Thymus (tissue), 11 donors: ENCODE data around the gene KDM4B. TPM values are rescaled to one million over a fixed set of nuclear protein-coding genes. Genes with fewer than 3 reads are reported as not detected.

Experiments
- DNase-seq, 9 donors: peaks; one replicate each; pipeline ENCODE4 v3.0.0-alpha.2; 2013; ENCODE audit warnings: low spot score in 9 of 9, low read depth in 6 of 9, missing footprints in 1 of 9
- H3K27ac ChIP-seq, 2 donors: one replicate each; pipeline ENCODE4 v1.5.1; 2013; ENCODE audit warnings: control low read depth in 1 of 2, low read depth in 1 of 2, low read length in 1 of 2, mild to moderate bottlenecking in 1 of 2, moderate library complexity in 1 of 2
- H3K27me3 ChIP-seq, 2 donors: one replicate each; pipeline ENCODE4 v1.5.1; 2013; ENCODE audit warnings: low read length in 1 of 2; ENCODE audit not compliant: control insufficient read depth in 2 of 2, insufficient read depth in 1 of 2
- H3K36me3 ChIP-seq, 2 donors: one replicate each; pipeline ENCODE4 v1.5.1; 2013; ENCODE audit warnings: low read length in 1 of 2, mild to moderate bottlenecking in 1 of 2, moderate library complexity in 1 of 2; ENCODE audit not compliant: control insufficient read depth in 2 of 2, insufficient read depth in 2 of 2
- H3K4me1 ChIP-seq, 2 donors: one replicate each; pipeline ENCODE4 v1.5.1; 2013; ENCODE audit warnings: low read length in 2 of 2; ENCODE audit not compliant: control insufficient read depth in 2 of 2, insufficient read depth in 2 of 2
- H3K4me3 ChIP-seq, 2 donors: one replicate each; pipeline ENCODE4 v1.5.1; 2013; ENCODE audit warnings: low read length in 2 of 2, control low read depth in 1 of 2, mild to moderate bottlenecking in 1 of 2
- H3K9me3 ChIP-seq, 2 donors: one replicate each; pipeline ENCODE4 v1.5.1; 2013; ENCODE audit warnings: low read length in 1 of 2, mild to moderate bottlenecking in 1 of 2; ENCODE audit not compliant: control insufficient read depth in 2 of 2, insufficient read depth in 1 of 2
- WGBS: extraction: QIAGEN DNeasy Blood & Tissue Kit; methylation state at CpG from one replicate; pipeline ENCODE4 v1.1.7; 2013; 5-methylcytosine and 5-hydroxymethylcytosine counted together
- polyA plus RNA-seq: library from polyadenylated mRNA; stranded (reverse); fragments of 200-250 nt; gene quantifications from one replicate; pipeline ENCODE4 v1.2.3, GENCODE V29; 2013
- total RNA-seq: library from RNA; stranded (reverse); fragments of 120-200 nt; gene quantifications from one replicate; pipeline ENCODE4 v1.2.4, GENCODE V29; 2013
- donor health status: healthy.

Gene KDM4B
- total and polyA plus RNA-seq, 2 donors = 8.6 to 24.6 TPM

DNA sequence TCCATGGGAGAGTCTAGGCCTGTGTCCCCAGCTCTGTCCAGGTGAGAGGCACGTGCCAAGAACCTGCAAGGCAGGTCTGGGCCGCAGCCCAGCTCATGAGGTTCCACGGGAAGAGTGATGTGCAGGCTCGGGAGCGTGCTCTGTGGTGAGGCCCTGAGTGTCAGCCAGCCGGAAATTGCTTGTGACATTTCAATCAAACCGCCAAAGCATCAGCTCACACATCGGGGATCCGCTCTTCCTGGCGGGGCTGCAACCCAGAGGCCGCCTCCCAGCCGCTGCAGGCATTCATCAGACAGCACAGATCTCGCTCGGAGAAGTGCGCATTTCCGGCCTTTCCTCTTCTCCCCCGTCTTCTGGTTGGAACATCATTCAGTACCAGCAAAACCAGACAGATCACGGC lies 109.3 kb downstream of the KDM4B start:
- Histone ChIP-seq H3K27me3 (no peaks in the 10 kb centered on the region), H3K9me3 (no peaks in the 10 kb centered on the region), H3K4me1 (peaks cover 4 to 36% of the 10 kb centered on the region in 2 donors), H3K4me3 (no peak overlapping the region), H3K36me3 (peaks cover 52 to 58% of the 10 kb centered on the region in 2 donors), H3K27ac (no peak overlapping the region)
- WGBS = 93% methylated on average over 18 of the region's 18 CpGs
- peak in 2 of 9 donors; percentile 8 to 36 for DNase-seq

GRCh38 chr19:5078666-5079065 lies 109.8 kb downstream of the KDM4B start:
- Histone ChIP-seq H3K4me1 (peaks cover 4 to 34% of the 10 kb centered on the region in 2 donors), H3K9me3 (no peaks in the 10 kb centered on the region), H3K27me3 (no peaks in the 10 kb centered on the region), H3K36me3 (peaks cover 54 to 63% of the 10 kb centered on the region in 2 donors), H3K27ac (no peak overlapping the region), H3K4me3 (no peak overlapping the region)
- no peak for DNase-seq
- 97% methylated on average over 16 of the region's 16 CpGs for WGBS

DNA sequence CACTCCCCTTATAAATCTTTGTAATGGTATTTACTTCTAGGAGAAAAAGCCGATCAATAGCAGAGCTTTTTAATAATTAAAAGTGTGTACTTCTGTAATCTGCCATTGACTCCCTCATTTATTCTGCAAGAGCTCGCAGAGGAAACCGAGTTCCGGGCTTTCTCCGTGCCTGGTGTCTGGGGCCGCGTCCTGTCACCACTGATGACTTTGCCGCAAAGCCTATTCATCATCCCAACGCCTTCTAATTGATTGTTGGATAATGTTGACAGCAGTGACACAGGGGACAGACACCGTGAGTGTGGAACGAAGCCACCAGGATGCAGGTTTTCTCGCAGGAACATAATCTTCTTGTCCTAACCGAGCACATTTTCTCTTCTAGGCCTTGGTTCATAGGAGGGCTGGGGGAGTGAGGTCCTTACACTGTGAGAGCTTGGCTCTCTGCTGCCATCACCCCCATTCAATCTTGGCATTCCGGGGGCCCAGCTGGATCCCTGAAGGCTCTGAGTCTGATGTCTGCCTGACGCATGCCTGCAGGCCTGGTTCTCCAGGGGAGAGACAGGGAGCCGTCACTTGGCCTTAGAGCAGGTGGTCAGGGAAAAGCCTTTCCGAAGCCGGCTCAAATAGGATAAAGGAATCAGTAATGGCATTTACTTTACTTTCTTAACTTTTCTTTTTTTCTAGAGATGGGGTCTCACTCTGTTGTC lies 110.3 kb downstream of the KDM4B start:
- Histone ChIP-seq H3K27ac (no peak overlapping the region), H3K4me1 (peaks cover 1 to 28% of the 10 kb centered on the region in 2 donors), H3K27me3 (no peaks in the 10 kb centered on the region), H3K36me3 (peaks cover 54 to 66% of the 10 kb centered on the region in 2 donors), H3K9me3 (no peaks in the 10 kb centered on the region), H3K4me3 (no peak overlapping the region)
- no peak for DNase-seq
- WGBS = 95% methylated on average over 18 of the region's 18 CpGs

GRCh38 chr19:5080030-5080654 lies 111.2 kb downstream of the KDM4B start:
- H3K27ac ChIP-seq = no peak overlapping the region
- no peaks in the 10 kb centered on the region for H3K9me3 ChIP-seq
- no peak for DNase-seq
- H3K4me1 ChIP-seq = peaks cover 0 to 19% of the 10 kb centered on the region in 2 donors
- peaks cover 54 to 67% of the 10 kb centered on the region in 2 donors for H3K36me3 ChIP-seq
- H3K27me3 ChIP-seq = no peaks in the 10 kb centered on the region
- 95% methylated on average over 27 of the region's 27 CpGs for WGBS
- H3K4me3 ChIP-seq = no peak overlapping the region

- Histone ChIP-seq H3K36me3 (peaks cover 54 to 74% of the 10 kb centered on the region in 2 donors), H3K27me3 (no peaks in the 10 kb centered on the region), H3K4me3 (no peak overlapping the region), H3K27ac (no peak overlapping the region), H3K4me1 (peaks cover 0 to 13% of the 10 kb centered on the region in 2 donors), H3K9me3 (no peaks in the 10 kb centered on the region)
- 97% methylated on average over 19 of the region's 19 CpGs for WGBS
- no peak for DNase-seq
Observed at GRCh38 chr19:5080809-5081208, 111.9 kb downstream of the KDM4B start.

- DNase-seq = no peak
- no peaks in the 10 kb centered on the region for H3K9me3 ChIP-seq
- H3K27ac ChIP-seq = no peak overlapping the region
- WGBS = 97% methylated on average over 28 of the region's 28 CpGs
- H3K4me3 ChIP-seq = no peak overlapping the region
- no peaks in the 10 kb centered on the region for H3K27me3 ChIP-seq
- H3K4me1 ChIP-seq = peaks cover 0 to 13% of the 10 kb centered on the region in 2 donors
- peaks cover 58 to 79% of the 10 kb centered on the region in 2 donors for H3K36me3 ChIP-seq
Observed at GRCh38 chr19:5081443-5082161, 112.7 kb downstream of the KDM4B start.

DNA sequence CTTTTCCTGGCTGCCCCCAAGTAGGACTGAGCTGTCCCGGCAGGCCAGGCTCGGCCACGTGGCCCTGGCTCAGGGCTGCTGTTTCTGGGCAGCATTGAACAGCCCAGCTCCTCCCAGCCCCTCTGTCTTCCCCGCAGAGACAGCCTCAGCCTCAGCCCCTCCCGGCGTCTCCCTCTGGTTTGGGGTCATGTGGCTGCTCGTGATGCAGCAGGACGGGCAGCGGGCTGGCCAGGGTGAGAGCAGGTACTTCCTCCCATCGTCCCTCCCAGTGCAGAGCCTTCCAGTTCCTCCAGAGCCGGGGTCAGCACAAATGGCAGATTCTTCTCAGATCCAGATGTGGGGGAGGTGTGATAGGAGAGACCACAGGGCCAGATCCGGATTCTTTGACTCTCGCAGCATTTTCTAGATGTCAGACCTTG lies 114.6 kb downstream of the KDM4B start:
- DNase-seq = no peak
- H3K9me3 ChIP-seq = no peaks in the 10 kb centered on the region
- H3K4me3 ChIP-seq = no peak overlapping the region
- WGBS = 94% methylated on average over 13 of the region's 13 CpGs
- no peak overlapping the region for H3K27ac ChIP-seq
- H3K27me3 ChIP-seq = no peaks in the 10 kb centered on the region
- H3K4me1 ChIP-seq = peaks cover 0 to 4% of the 10 kb centered on the region in 2 donors
- H3K36me3 ChIP-seq = peaks cover 56 to 70% of the 10 kb centered on the region in 2 donors

GRCh38 chr19:5085566-5085965 lies 116.7 kb downstream of the KDM4B start:
- DNase-seq = no peak
- Histone ChIP-seq H3K9me3 (no peaks in the 10 kb centered on the region), H3K36me3 (peaks cover 42 to 50% of the 10 kb centered on the region in 2 donors), H3K27ac (no peak overlapping the region), H3K4me3 (no peak overlapping the region), H3K27me3 (no peaks in the 10 kb centered on the region), H3K4me1 (peaks cover 0 to 4% of the 10 kb centered on the region in 2 donors)
- WGBS = 97% methylated on average over 20 of the region's 20 CpGs

GRCh38 chr19:5086230-5086629 lies 117.3 kb downstream of the KDM4B start:
- Histone ChIP-seq H3K27me3 (no peaks in the 10 kb centered on the region), H3K27ac (no peak overlapping the region), H3K4me3 (no peak overlapping the region), H3K4me1 (peaks cover 0 to 9% of the 10 kb centered on the region in 2 donors), H3K9me3 (no peaks in the 10 kb centered on the region), H3K36me3 (peaks cover 38 to 44% of the 10 kb centered on the region in 2 donors)
- 96% methylated on average over 19 of the region's 19 CpGs for whole genome bisulfite sequencing
- no peak for DNase-seq
